Psoas muscle (tissue), 8 donors: Measurements from ENCODE around the gene TYK2. TPM values are rescaled to one million over a fixed set of nuclear protein-coding genes. Genes with fewer than 3 reads are reported as not detected.
"Not testable (repeated sequence)": the region's sequence is repeated elsewhere in the genome, so short reads cannot be mapped to it uniquely, and the experiment has no call there.

Experiments used
- ATAC-seq, 4 donors: fragments of 200-7000 bp; cut with Tn5 transposase; one replicate each; pipeline ENCODE4 v1.9.1; 2020; ENCODE audit warnings: moderate library complexity in 3 of 4, mild to moderate bottlenecking in 2 of 4
- DNase-seq, 2 donors: peaks; one replicate each; pipeline ENCODE4 v3.0.0-alpha.2; 2020
- H3K27ac ChIP-seq: fragments of 200-600 bp; one replicate; pipeline ENCODE4 v1.8.0; 2022
- H3K27me3 ChIP-seq, 3 donors: fragments of 200-600 bp in 1 of 3; one replicate each; pipeline versions ENCODE4 v1.6.1 to v1.8.0; 2013 to 2022; ENCODE audit warnings: low read length in 2 of 3, mild to moderate bottlenecking in 2 of 3, moderate library complexity in 1 of 3; ENCODE audit not compliant: insufficient read depth in 3 of 3
- H3K36me3 ChIP-seq, 2 donors: fragments of 200-600 bp in 1 of 2; one replicate each; pipeline versions ENCODE4 v1.6.1 to v1.8.0; 2013 to 2022; ENCODE audit warnings: low read depth in 1 of 2, mild to moderate bottlenecking in 1 of 2, moderate library complexity in 1 of 2; ENCODE audit not compliant: insufficient read depth in 1 of 2
- H3K4me1 ChIP-seq: fragments of 200-600 bp; one replicate; pipeline ENCODE4 v1.8.0; 2022
- H3K4me3 ChIP-seq: fragments of 200-600 bp; one replicate; pipeline ENCODE4 v1.8.0; 2022; ENCODE audit warnings: mild to moderate bottlenecking
- H3K9me3 ChIP-seq: fragments of 200-600 bp; one replicate; pipeline ENCODE4 v1.8.0; 2022
- WGBS, 3 donors: extraction: QIAGEN DNeasy Blood & Tissue Kit; methylation state at CpG; one replicate each; pipeline versions ENCODE4 v1.1.6 to v1.1.7; 2013; 5-methylcytosine and 5-hydroxymethylcytosine counted together
- intact Hi-C, 2 donors: fragments of 100-400 bp; cut with DNase I; formaldehyde crosslinking; loops; one replicate each; pipeline versions ENCODE4 v1.11.0 to v1.14.2; 2022
- polyA plus RNA-seq, 3 donors: library from polyadenylated mRNA; stranded (reverse); fragments of 200-250 nt; gene quantifications; one replicate each; pipeline ENCODE4 v1.2.3, GENCODE V29; 2013
- total RNA-seq, 4 donors: library from RNA; stranded (reverse); fragmentation: NEBNext Ultra II Directional in 2 of 4; extraction: Animal tissue kit (Norgen Biotek cat#: 25700) in 2 of 4; gene quantifications; one replicate each; pipeline versions ENCODE4 v1.2.1 to v1.2.4, GENCODE V29; 2021 to 2023
- TF ChIP-seq, protein P1 (sequence below): fragments of 200-600 bp; IDR thresholded peaks from one replicate; pipeline ENCODE4 v1.8.0; 2022; ENCODE audit warnings: antibody characterized with exemption
- donor health status: healthy with polysubstance abuse.
- donor health status: DM: no; HTN: no; CAD: no; lungs with moderate emphysema.
- donor health status: Bipolar disorder and iron deficiency.
- donor health status: healthy.
- donor health status: DM: yes; HTN: yes; CAD: no.
- donor health status: DM: no; HTN: no; CAD: no.
- donor health status: DM: no; HTN: no; CAD: no.
- donor health status: DM: yes; HTN: yes; CAD: no.

TYK2 gene
- total and polyA plus RNA-seq, 7 donors, result 37.1 to 58.8 (median 41.7) TPM

DNA sequence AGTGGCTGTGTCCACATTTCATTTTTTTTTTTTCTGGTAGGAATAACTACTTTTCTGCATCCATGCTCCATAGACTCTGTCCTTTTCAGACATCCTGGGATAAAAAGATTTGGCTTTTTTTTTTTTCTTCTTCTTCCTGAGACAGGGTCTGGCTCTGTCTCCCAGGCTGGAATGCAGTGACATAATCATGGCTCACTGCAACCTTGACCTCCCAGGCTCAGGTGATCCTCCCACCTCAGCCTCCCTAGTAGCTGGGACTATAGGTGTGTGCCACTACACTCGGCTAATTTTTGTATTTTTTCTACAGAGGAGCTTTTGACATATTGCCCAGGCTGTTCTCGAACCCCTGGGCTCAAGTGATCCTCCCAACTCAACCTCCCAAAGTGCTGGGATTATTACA, 36.9 kb downstream of the TYK2 start:
- Histone ChIP-seq H3K27me3 (no peaks in the 10 kb centered on the region), H3K36me3 (no peaks in the 10 kb centered on the region), H3K9me3 (no peaks in the 10 kb centered on the region), H3K4me1 (no peaks in the 10 kb centered on the region), H3K4me3 (no peak overlapping the region), H3K27ac (no peak overlapping the region)
- ATAC-seq (no peak), DNase-seq (no peak)
- intact Hi-C loops, result no loop called here
- TF ChIP-seq, protein P1, sequence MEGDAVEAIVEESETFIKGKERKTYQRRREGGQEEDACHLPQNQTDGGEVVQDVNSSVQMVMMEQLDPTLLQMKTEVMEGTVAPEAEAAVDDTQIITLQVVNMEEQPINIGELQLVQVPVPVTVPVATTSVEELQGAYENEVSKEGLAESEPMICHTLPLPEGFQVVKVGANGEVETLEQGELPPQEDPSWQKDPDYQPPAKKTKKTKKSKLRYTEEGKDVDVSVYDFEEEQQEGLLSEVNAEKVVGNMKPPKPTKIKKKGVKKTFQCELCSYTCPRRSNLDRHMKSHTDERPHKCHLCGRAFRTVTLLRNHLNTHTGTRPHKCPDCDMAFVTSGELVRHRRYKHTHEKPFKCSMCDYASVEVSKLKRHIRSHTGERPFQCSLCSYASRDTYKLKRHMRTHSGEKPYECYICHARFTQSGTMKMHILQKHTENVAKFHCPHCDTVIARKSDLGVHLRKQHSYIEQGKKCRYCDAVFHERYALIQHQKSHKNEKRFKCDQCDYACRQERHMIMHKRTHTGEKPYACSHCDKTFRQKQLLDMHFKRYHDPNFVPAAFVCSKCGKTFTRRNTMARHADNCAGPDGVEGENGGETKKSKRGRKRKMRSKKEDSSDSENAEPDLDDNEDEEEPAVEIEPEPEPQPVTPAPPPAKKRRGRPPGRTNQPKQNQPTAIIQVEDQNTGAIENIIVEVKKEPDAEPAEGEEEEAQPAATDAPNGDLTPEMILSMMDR, result no peak
- 71 to 80% (median 74%) methylated on average over 2 of the region's 2 CpGs for WGBS, 3 donors

DNA sequence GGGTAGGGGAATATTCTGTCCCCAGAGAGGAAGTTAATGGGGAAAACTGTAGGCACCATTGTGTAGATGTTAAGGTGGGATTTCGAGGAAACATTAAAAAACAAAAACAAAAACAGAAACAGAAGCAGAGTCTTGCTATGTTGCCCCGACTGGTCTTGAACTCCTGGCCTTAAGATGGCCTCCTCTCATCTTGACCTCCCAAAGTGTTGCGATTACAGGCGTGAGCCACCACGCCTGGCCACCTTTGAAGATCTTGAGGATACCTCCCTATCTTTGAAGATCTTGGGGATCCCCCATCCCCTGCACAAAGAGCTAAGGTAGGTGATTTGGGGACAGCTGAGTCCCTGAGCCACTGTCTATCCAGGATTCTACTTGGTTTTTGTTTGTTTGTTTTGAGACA, 40.4 kb downstream of the TYK2 start:
- intact Hi-C loops, result loop anchor here in 1 of 2 donors (10.0 kb wide), 1 partner anchor 505 kb away; the partner anchor contains the start of gene PIN1
- no peak for DNase-seq
- Histone ChIP-seq H3K27me3 (no peaks in the 10 kb centered on the region), H3K4me3 (no peak overlapping the region), H3K9me3 (no peaks in the 10 kb centered on the region), H3K4me1 (no peaks in the 10 kb centered on the region), H3K27ac (no peak overlapping the region), H3K36me3 (no peaks in the 10 kb centered on the region)
- WGBS, 3 donors, result 87 to 92% (median 88%) methylated on average over 5 of the region's 5 CpGs
- TF ChIP-seq, protein P1, result no peak
- no peak for ATAC-seq

DNA sequence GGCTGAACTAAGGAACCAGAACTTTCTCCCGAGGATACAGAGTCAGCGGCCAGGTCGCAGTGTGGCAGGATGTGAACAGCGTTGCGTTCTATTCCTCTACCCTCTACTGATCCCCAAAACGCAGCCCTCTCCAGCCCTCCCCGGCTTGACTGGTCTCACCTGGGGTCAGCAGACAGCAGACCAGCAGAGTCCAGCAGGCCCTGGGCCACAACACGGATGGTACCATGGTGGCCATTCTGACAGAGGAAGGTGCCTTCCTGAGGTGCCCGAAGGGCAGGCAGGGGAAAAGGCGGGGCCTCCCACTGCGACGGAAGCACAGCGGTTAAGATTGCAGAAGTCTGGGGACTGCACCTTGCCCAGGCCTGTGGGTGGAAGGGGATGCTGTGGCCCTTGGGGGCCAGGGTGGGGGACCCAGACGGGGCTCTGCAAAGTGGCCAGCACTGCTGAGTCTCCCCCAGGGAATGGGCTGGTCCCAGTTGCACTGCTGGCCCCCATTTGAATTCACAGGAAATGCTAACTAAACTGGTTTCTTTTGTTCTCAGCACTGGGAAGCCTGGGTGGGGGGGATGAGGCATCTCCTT, 40.9 kb downstream of the TYK2 start, which contains the start of gene ICAM3:
Gene ICAM3, minus strand, starts transcription at position 245 of the 581 bp plus-strand sequence. Its CDS starts 10 bp downstream, at position 235.
- no peaks in the 10 kb centered on the region for H3K4me1 ChIP-seq
- no peaks in the 10 kb centered on the region for H3K27me3 ChIP-seq
- no peaks in the 10 kb centered on the region for H3K9me3 ChIP-seq
- DNase-seq (no peak), ATAC-seq (no peak)
- no peaks in the 10 kb centered on the region for H3K36me3 ChIP-seq
- intact Hi-C loops, result loop anchor here in 1 of 2 donors (10.0 kb wide), 1 partner anchor 505 kb away; the partner anchor contains the start of gene PIN1
- no peak within 1 kb of the TSS for H3K4me3 ChIP-seq
- WGBS, 3 donors, result 61 to 71% (median 64%) methylated on average over 13 to 14 of the region's 14 CpGs
- no peak within 1 kb of the TSS for H3K27ac ChIP-seq
- TF ChIP-seq, protein P1, result no peak

DNA sequence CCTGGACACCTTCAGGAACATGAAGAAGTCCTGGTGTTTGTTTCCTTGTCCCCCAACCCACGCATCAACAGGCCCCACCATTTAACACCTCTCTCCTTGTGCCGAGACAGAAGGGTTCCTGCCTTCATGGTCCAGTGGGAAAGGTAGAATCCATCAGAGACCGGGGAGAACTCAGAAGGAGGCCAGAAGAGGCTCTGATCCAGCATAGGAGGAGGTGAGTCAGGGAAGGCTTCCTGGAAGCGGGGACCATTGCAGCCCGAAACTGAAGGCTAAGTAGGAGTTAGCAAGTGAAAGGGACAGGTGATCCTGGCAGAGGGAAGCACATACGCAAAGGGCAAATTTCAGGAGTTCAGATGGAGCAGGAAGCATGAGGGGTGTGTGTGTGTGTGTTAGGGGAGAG, 41.4 kb downstream of the TYK2 start:
- ATAC-seq (no peak), DNase-seq (no peak)
- Histone ChIP-seq H3K27ac (no peak overlapping the region), H3K36me3 (no peaks in the 10 kb centered on the region), H3K4me3 (no peak overlapping the region), H3K9me3 (no peaks in the 10 kb centered on the region), H3K27me3 (no peaks in the 10 kb centered on the region), H3K4me1 (no peaks in the 10 kb centered on the region)
- 76 to 82% (median 77%) methylated on average over 6 of the region's 6 CpGs for WGBS, 3 donors
- TF ChIP-seq, protein P1, result no peak
- intact Hi-C loops, result loop anchor here in 1 of 2 donors (10.0 kb wide), 1 partner anchor 504 kb away; the partner anchor contains the start of gene PIN1

DNA sequence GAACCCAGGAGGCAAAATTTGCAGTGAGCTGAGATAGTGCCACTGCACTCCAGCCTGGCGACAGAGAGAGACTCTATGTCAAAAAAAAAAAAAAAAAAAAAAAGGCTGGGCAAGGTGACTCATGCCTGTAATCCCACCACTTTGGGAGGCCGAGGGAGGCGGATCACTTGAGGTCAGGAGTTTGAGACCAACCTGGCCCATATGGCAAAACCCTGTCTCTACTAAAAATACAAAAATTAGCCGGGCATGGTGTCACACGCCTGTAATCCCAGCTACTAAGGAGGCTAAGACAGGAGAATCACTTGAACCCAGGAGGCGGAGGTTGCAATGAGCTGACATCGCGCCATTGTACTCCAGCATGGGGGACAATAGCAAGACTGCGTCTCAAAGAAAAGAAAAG, 43.6 kb downstream of the TYK2 start:
- not testable (repeated sequence) for H3K4me3 ChIP-seq, H3K27me3 ChIP-seq, H3K4me1 ChIP-seq, ATAC-seq, H3K9me3 ChIP-seq, H3K27ac ChIP-seq, H3K36me3 ChIP-seq, DNase-seq
- WGBS, 3 donors, result 90 to 95% (median 92%) methylated on average over 9 of the region's 9 CpGs
- intact Hi-C loops, result loop anchor here in 1 of 2 donors (10.0 kb wide), 1 partner anchor 502 kb away; the partner anchor contains the start of gene PIN1
